ENCODE measurements around the gene ENTPD1. TPM values are rescaled to one million over a fixed set of nuclear protein-coding genes. Genes with fewer than 3 reads are reported as not detected.
A peak's percentile ranks its signal among the peaks of the same experiment; 100 is the strongest.

The ENTPD1 gene
- total and polyA plus RNA-seq, 2 experiments from 2014 or later, result 0.29 TPM; not detected in 1

- H2AFZ ChIP-seq, result no peak overlapping the region
- H3K27me3 ChIP-seq (replicated peaks; ENCODE audit: insufficient read depth), result no peaks in the 10 kb centered on the region
- H4K20me1 ChIP-seq (ENCODE audit: insufficient read depth), result no peaks in the 10 kb centered on the region
- no peaks in the 10 kb centered on the region for H3K9me2 ChIP-seq (ENCODE audit: insufficient read depth)
- no peaks in the 10 kb centered on the region for H3F3A ChIP-seq (ENCODE audit: insufficient read depth)
- WGBS, 2 experiments (ENCODE audit: low coverage in 1 of 2, low lambda C conversion rate in 2 of 2, missing lambda C conversion rate in 2 of 2), result 80 to 90% methylated on average over 2 to 58 of the region's 64 CpGs
- TF ChIP-seq EZH2phosphoT487 (IDR thresholded peaks at IDR 0.05; ENCODE audit: insufficient read depth, low read depth) (no peak), EZH2 (IDR thresholded peaks at IDR 0.05; ENCODE audit: insufficient read depth, poor library complexity, severe bottlenecking) (no peak)
- no peaks in the 10 kb centered on the region for H3K79me2 ChIP-seq (ENCODE audit: insufficient read depth)
- no peak overlapping the region for H3K4me2 ChIP-seq (ENCODE audit: unreplicated experiment)
- DNase-seq, result no peak
- no peaks in the 10 kb centered on the region for H3K9me3 ChIP-seq (ENCODE audit: low read depth)
- no peak overlapping the region for H3K4me3 ChIP-seq
- H3K4me1 ChIP-seq (ENCODE audit: insufficient read depth), result peaks cover 6% of the 10 kb centered on the region; the same call in 1 of the 2 replicates
- H3K27ac ChIP-seq, result no peak overlapping the region
- in situ Hi-C loops (cut with MboI), result no loop called here
- no peaks in the 10 kb centered on the region for H3K36me3 ChIP-seq (ENCODE audit: low read depth)
- no peak overlapping the region for H3K9ac ChIP-seq
These were observed 53.6 kb downstream of the ENTPD1 start for GRCh38 chr10:95809370-95810197.

DNA sequence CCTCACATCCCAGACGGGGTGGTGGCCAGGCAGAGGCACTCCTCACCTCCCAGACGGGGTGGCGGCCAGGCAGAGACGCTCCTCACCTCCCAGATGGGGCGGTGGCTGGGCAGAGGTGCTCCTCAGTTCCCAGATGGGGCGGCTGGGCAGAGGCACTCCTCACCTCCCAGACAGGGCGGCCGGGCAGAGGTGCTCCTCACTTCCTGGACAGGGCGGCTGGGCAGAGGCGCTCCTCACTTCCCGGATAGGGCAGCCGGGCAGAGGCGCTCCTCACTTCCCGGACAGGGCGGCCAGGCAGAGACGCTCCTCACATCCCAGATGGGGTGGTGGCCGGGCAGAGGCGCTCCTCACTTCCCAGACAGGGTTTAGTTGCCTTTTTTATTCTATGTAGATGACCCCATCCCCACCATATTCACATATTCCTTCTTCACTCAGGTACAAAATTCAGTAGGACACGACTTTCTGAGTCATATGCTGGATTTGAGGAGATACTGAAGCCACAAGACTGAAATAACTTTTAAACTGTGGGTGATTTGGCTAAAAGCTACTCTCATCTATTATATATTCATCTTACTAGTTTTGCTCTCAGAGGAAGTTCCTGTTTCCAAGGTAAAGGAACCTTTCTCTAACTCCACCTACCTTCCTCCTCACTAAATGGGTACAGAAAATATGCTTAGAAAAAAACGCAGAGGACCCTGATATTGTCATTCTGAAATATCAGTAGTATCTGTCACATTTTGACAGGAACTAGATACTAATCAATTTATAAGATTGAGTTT is 54.4 kb downstream of the ENTPD1 start:
- no peaks in the 10 kb centered on the region for H3K9me2 ChIP-seq (ENCODE audit: insufficient read depth)
- no peak overlapping the region for H3K27ac ChIP-seq
- no peaks in the 10 kb centered on the region for H3K27me3 ChIP-seq (replicated peaks; ENCODE audit: insufficient read depth)
- H3K9ac ChIP-seq, result no peak overlapping the region
- TF ChIP-seq EZH2phosphoT487 (IDR thresholded peaks at IDR 0.05; ENCODE audit: insufficient read depth, low read depth) (no peak), EZH2 (IDR thresholded peaks at IDR 0.05; ENCODE audit: insufficient read depth, poor library complexity, severe bottlenecking) (no peak)
- no peaks in the 10 kb centered on the region for H4K20me1 ChIP-seq (ENCODE audit: insufficient read depth)
- in situ Hi-C loops (cut with MboI), result no loop called here
- H3K4me3 ChIP-seq, result no peak overlapping the region
- H3K79me2 ChIP-seq (ENCODE audit: insufficient read depth), result no peaks in the 10 kb centered on the region
- H3K9me3 ChIP-seq (ENCODE audit: low read depth), result no peaks in the 10 kb centered on the region
- H3K4me1 ChIP-seq (ENCODE audit: insufficient read depth), result peaks cover 6% of the 10 kb centered on the region; the same call in 1 of the 2 replicates
- no peak overlapping the region for H2AFZ ChIP-seq
- DNase-seq, result no peak
- no peaks in the 10 kb centered on the region for H3K36me3 ChIP-seq (ENCODE audit: low read depth)
- 70 to 79% methylated on average over 14 to 17 of the region's 20 CpGs for WGBS, 2 experiments (ENCODE audit: low coverage in 1 of 2, low lambda C conversion rate in 2 of 2, missing lambda C conversion rate in 2 of 2)
- no peak overlapping the region for H3K4me2 ChIP-seq (ENCODE audit: unreplicated experiment)
- H3F3A ChIP-seq (ENCODE audit: insufficient read depth), result no peaks in the 10 kb centered on the region

DNA sequence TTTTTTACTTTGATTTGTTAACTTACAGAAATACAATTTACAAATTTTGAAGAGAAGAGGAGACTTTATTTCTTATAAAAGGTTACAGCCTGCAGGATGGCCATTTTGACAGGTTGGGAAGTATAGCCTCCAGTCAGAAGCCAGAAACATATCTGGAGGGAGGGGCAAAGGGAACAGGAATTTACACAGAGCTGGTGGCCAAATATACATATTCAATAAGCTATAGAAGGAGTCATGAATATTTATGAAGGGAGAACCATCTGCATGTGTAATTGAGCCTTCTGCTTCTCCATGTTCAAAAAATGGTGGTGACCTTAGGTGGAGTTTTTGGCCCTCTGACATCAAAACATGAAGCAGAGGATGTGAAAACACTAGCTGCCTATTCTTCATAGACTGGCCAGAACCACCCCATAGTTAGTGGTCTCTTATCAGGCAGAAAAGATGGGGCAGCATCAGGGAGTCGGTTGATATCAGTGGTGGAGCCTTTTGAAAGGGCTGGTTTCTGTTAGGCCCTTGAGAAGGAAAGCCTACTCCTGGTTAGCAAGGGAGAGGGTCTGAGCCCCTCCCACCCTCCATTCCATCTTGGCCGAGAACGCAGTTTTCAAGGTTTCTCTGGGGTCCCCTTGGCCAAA is 57.2 kb downstream of the ENTPD1 start:
- TF ChIP-seq EZH2 (IDR thresholded peaks at IDR 0.05; ENCODE audit: insufficient read depth, poor library complexity, severe bottlenecking) (no peak), EZH2phosphoT487 (IDR thresholded peaks at IDR 0.05; ENCODE audit: insufficient read depth, low read depth) (no peak)
- Histone ChIP-seq H3K9me2 (ENCODE audit: insufficient read depth) (no peaks in the 10 kb centered on the region), H3K4me3 (no peak overlapping the region), H3K9me3 (ENCODE audit: low read depth) (no peaks in the 10 kb centered on the region), H2AFZ (no peak overlapping the region), H3K9ac (no peak overlapping the region), H3K79me2 (ENCODE audit: insufficient read depth) (no peaks in the 10 kb centered on the region), H3K4me2 (ENCODE audit: unreplicated experiment) (no peak overlapping the region), H3K36me3 (ENCODE audit: low read depth) (no peaks in the 10 kb centered on the region), H3K27ac (no peak overlapping the region), H3K4me1 (ENCODE audit: insufficient read depth) (peaks cover 6% of the 10 kb centered on the region; the same call in 1 of the 2 replicates), H3K27me3 (replicated peaks; ENCODE audit: insufficient read depth) (0 out of 2 replicates have a peak, but pooled peaks cover 6% of the 10 kb centered on the region), H4K20me1 (ENCODE audit: insufficient read depth) (no peaks in the 10 kb centered on the region), H3F3A (ENCODE audit: insufficient read depth) (no peaks in the 10 kb centered on the region)
- WGBS, 2 experiments (ENCODE audit: low coverage in 1 of 2, low lambda C conversion rate in 2 of 2, missing lambda C conversion rate in 2 of 2), result 56 to 66% methylated on average over 3 of the region's 3 CpGs
- in situ Hi-C loops (cut with MboI), result no loop called here
- no peak for DNase-seq

GRCh38 chr10:95814011-95814727 is 58.2 kb downstream of the ENTPD1 start:
- H3K79me2 ChIP-seq (ENCODE audit: insufficient read depth), result no peaks in the 10 kb centered on the region
- no peaks in the 10 kb centered on the region for H4K20me1 ChIP-seq (ENCODE audit: insufficient read depth)
- DNase-seq, result peak; percentile 80
- no peaks in the 10 kb centered on the region for H3K36me3 ChIP-seq (ENCODE audit: low read depth)
- TF ChIP-seq EZH2 (IDR thresholded peaks at IDR 0.05; ENCODE audit: insufficient read depth, poor library complexity, severe bottlenecking), result no peak
- TF ChIP-seq EZH2phosphoT487 (IDR thresholded peaks at IDR 0.05; ENCODE audit: insufficient read depth, low read depth), result no peak
- no peaks in the 10 kb centered on the region for H3F3A ChIP-seq (ENCODE audit: insufficient read depth)
- no peak overlapping the region for H2AFZ ChIP-seq
- no peak overlapping the region for H3K9ac ChIP-seq
- H3K4me1 ChIP-seq (ENCODE audit: insufficient read depth), result peaks cover 13% of the 10 kb centered on the region; the same call in 1 of the 2 replicates
- WGBS, 2 experiments (ENCODE audit: low coverage in 1 of 2, low lambda C conversion rate in 2 of 2, missing lambda C conversion rate in 2 of 2), result 26 to 35% methylated on average over 7 of the region's 7 CpGs
- no peaks in the 10 kb centered on the region for H3K9me2 ChIP-seq (ENCODE audit: insufficient read depth)
- H3K27ac ChIP-seq, result no peak overlapping the region
- in situ Hi-C loops (cut with MboI), result no loop called here
- 0 out of 2 replicates have a peak, but pooled peaks cover 6% of the 10 kb centered on the region for H3K27me3 ChIP-seq (replicated peaks; ENCODE audit: insufficient read depth)
- H3K4me3 ChIP-seq, result no peak overlapping the region
- H3K9me3 ChIP-seq (ENCODE audit: low read depth), result no peaks in the 10 kb centered on the region
- peak overlapping the region; percentile 23 for H3K4me2 ChIP-seq (ENCODE audit: unreplicated experiment)
